Measurements from ENCODE around the gene GANC. TPM values are rescaled to one million over a fixed set of nuclear protein-coding genes. Genes with fewer than 3 reads are reported as not detected.

Gene GANC
- total and polyA plus RNA-seq, 7 donors = 9.0 to 34.1 (median 19.9) TPM

DNA sequence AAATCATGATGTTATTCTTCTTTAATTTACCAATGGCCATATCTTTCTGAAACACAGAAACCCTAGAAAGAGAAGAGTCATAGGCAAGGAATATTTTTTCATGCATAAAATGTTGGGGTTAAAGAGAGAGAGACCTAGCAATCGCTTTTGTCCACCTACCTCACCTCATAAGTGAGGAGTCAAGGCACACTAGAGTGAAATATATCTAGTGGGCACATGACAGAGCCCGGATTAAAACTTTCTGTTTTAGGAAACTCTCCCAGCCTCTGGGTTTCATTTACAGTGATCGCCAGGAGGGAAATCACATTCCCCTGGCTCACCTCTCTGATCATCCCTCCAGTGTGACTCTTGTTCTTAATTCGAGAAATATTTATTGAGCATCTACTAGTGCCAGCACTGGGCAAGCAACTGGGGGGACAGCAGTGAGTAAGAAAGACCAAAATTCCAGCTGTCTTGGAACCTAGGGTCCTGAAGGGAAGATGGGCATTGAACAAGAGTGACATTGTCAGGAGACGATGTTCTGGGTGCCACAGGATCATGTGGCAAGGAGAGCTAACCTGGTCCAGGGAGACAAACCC is 87.6 kb downstream of the GANC start:
- DNase-seq = no peak
- Histone ChIP-seq H3K4me1 (no peaks in the 10 kb centered on the region), H3K4me3 (no peak overlapping the region), H3K36me3 (peaks cover 0 to 28% (median 0%) of the 10 kb centered on the region in 4 donors), H3K27ac (no peak overlapping the region), H3K9me3 (no peaks in the 10 kb centered on the region), H3K27me3 (no peaks in the 10 kb centered on the region)
- intact Hi-C loops (cut with DNase I) = no loop called here
- WGBS, 2 donors = 96% methylated on average over 5 of the region's 5 CpGs
- TF ChIP-seq POLR2A (IDR thresholded peaks at IDR 0.05) (no peak), POLR2AphosphoS5 (IDR thresholded peaks at IDR 0.05) (no peak), EP300 (IDR thresholded peaks at IDR 0.05) (no peak), CTCF (IDR thresholded peaks at IDR 0.05) (no peak)

GRCh38 chr15:42363487-42363886 is 90.5 kb downstream of the GANC start:
- intact Hi-C loops (cut with DNase I) = no loop called here
- WGBS, 2 donors = 97 to 98% methylated on average over 3 of the region's 3 CpGs
- H3K27ac ChIP-seq = no peak overlapping the region
- H3K36me3 ChIP-seq = peaks cover 0 to 9% (median 0%) of the 10 kb centered on the region in 4 donors
- TF ChIP-seq EP300 (IDR thresholded peaks at IDR 0.05) (no peak), POLR2A (IDR thresholded peaks at IDR 0.05) (no peak), CTCF (IDR thresholded peaks at IDR 0.05) (no peak), POLR2AphosphoS5 (IDR thresholded peaks at IDR 0.05) (no peak)
- H3K9me3 ChIP-seq = no peaks in the 10 kb centered on the region
- H3K4me3 ChIP-seq = no peak overlapping the region
- no peak for DNase-seq
- H3K27me3 ChIP-seq = no peaks in the 10 kb centered on the region
- H3K4me1 ChIP-seq = no peaks in the 10 kb centered on the region

GRCh38 chr15:42363942-42364341 is 90.9 kb downstream of the GANC start:
- Histone ChIP-seq H3K9me3 (no peaks in the 10 kb centered on the region), H3K27me3 (no peaks in the 10 kb centered on the region), H3K27ac (no peak overlapping the region), H3K4me3 (no peak overlapping the region), H3K36me3 (peaks cover 0 to 9% (median 0%) of the 10 kb centered on the region in 4 donors), H3K4me1 (no peaks in the 10 kb centered on the region)
- TF ChIP-seq CTCF (IDR thresholded peaks at IDR 0.05) = no peak
- no peak for TF ChIP-seq EP300 (IDR thresholded peaks at IDR 0.05)
- TF ChIP-seq POLR2AphosphoS5 (IDR thresholded peaks at IDR 0.05) = no peak
- TF ChIP-seq POLR2A (IDR thresholded peaks at IDR 0.05) = no peak
- intact Hi-C loops (cut with DNase I) = no loop called here
- DNase-seq = no peak

DNA sequence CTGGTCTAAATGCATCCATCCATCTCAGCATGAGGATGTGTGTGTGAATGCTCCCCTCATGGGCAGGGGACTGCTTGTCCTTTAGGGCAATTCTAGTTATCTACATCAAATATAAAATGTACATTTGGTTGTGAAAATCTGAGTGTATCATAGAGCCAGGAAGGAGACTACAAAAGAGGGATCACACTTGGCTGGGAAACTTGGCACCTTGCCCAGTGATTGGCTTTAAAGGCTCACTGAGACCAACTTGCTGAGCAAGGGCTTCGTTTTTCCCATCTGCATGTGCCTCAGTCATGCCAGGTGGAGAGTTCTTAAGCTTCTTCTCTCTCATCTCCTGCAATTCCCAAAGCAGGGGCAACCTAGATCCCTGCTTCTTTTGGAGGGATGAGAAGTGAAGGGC is 91.5 kb downstream of the GANC start:
- Histone ChIP-seq H3K4me1 (no peaks in the 10 kb centered on the region), H3K4me3 (no peak overlapping the region), H3K36me3 (peaks cover 0 to 7% (median 0%) of the 10 kb centered on the region in 4 donors), H3K9me3 (no peaks in the 10 kb centered on the region), H3K27me3 (no peaks in the 10 kb centered on the region), H3K27ac (no peak overlapping the region)
- intact Hi-C loops (cut with DNase I) = no loop called here
- no peak for TF ChIP-seq POLR2A (IDR thresholded peaks at IDR 0.05)
- TF ChIP-seq EP300 (IDR thresholded peaks at IDR 0.05) = no peak
- TF ChIP-seq POLR2AphosphoS5 (IDR thresholded peaks at IDR 0.05) = no peak
- TF ChIP-seq CTCF (IDR thresholded peaks at IDR 0.05) = no peak
- WGBS, 2 donors = 47 to 57% methylated on average over 1 of the region's 1 CpG
- no peak for DNase-seq
